K562 (cell line): ENCODE results near the gene ALOXE3. TPM values are rescaled to one million over a fixed set of nuclear protein-coding genes. Genes with fewer than 3 reads are reported as not detected.

Experiments used
- DDX20 ChIP-seq: fragments of 450-650 bp; IDR thresholded peaks from 2 replicates; pipeline ENCODE4 v1.6.1; 2016; ENCODE audit warnings: missing genetic modification characterization, low read depth, mild to moderate bottlenecking, missing compliant biosample characterization, moderate library complexity
- DLX4 ChIP-seq: fragments of 250-450 bp; sonication (Bioruptor Pico); IDR thresholded peaks from 2 replicates; pipeline ENCODE4 v1.6.1; 2021; ENCODE audit warnings: mild to moderate bottlenecking
- DNMT1 ChIP-seq: fragments of 450-650 bp; IDR thresholded peaks from 2 replicates; pipeline ENCODE4 v1.6.1; 2016; ENCODE audit warnings: antibody characterized with exemption, mild to moderate bottlenecking
- ETV1 ChIP-seq: fragments of 450-650 bp; conservative IDR thresholded peaks from 2 replicates; pipeline ENCODE4 v1.6.1; 2016; ENCODE audit warnings: missing genetic modification characterization, control low read depth, low read depth, missing compliant biosample characterization
- FUS ChIP-seq: fragments of 200-400 bp; formaldehyde crosslinking; optimal IDR thresholded peaks from 2 replicates; pipeline ENCODE3; 2017; ENCODE audit warnings: low read depth, low read length
- GTF2E2 ChIP-seq: fragments of 200-800 bp; sonication (Bioruptor generic); IDR thresholded peaks from 2 replicates; pipeline ENCODE4 v1.6.1; 2016; ENCODE audit warnings: missing genetic modification characterization, missing compliant biosample characterization
- GTF2F1 ChIP-seq: IDR thresholded peaks from 2 replicates; pipeline ENCODE4 v1.6.1; 2011; ENCODE audit warnings: low read depth, low read length, improper control_type of control experiment
- HBP1 ChIP-seq: fragments of 450-650 bp; formaldehyde crosslinking; IDR thresholded peaks from 2 replicates; pipeline ENCODE4 v1.4.0; 2022; ENCODE audit warnings: missing genetic modification characterization
- HES1 ChIP-seq: fragments of 450-650 bp; IDR thresholded peaks from 2 replicates; pipeline ENCODE4 v1.6.1; 2016; ENCODE audit warnings: low read depth, mild to moderate bottlenecking, moderate library complexity
- HMBOX1 ChIP-seq: sonication (generic); IDR thresholded peaks from 2 replicates; pipeline ENCODE4 v1.6.1; 2016
- NFXL1 ChIP-seq: fragments of 450-650 bp; formaldehyde crosslinking; IDR thresholded peaks from 2 replicates; pipeline ENCODE4 v1.4.0; 2021; ENCODE audit warnings: mild to moderate bottlenecking
- NR1H2 ChIP-seq: sonication (generic); formaldehyde crosslinking; IDR thresholded peaks from 2 replicates; pipeline ENCODE4 v1.4.0; 2020; ENCODE audit warnings: mild to moderate bottlenecking, missing genetic modification reagents
- PATZ1 ChIP-seq: fragments of 250-450 bp; sonication (Bioruptor Pico); IDR thresholded peaks from 2 replicates; pipeline ENCODE4 v1.5.0; 2020; ENCODE audit warnings: mild to moderate bottlenecking, borderline replicate concordance
- RFX1 ChIP-seq: fragments of 450-650 bp; IDR thresholded peaks from 2 replicates; pipeline ENCODE4 v1.6.1; 2016; ENCODE audit warnings: mild to moderate bottlenecking, moderate library complexity
- RNF219 ChIP-seq: fragments of 250-450 bp; sonication (Bioruptor Pico); IDR thresholded peaks from 2 replicates; pipeline ENCODE4 v1.5.0; 2022; ENCODE audit warnings: mild to moderate bottlenecking
- SMARCA5 ChIP-seq: fragments of 450-650 bp; IDR thresholded peaks from 2 replicates; pipeline ENCODE4 v1.6.1; 2016
- SMC3 ChIP-seq: conservative IDR thresholded peaks from 2 replicates; pipeline ENCODE4 v1.6.1; 2011; ENCODE audit warnings: low read depth, low read length, improper control_type of control experiment; ENCODE audit not compliant: insufficient read depth
- STAT5B ChIP-seq: fragments of 250-450 bp; sonication (Bioruptor Pico); IDR thresholded peaks from 2 replicates; pipeline ENCODE4 v1.8.0; 2021; ENCODE audit warnings: mild to moderate bottlenecking, inconsistent platforms
- XRCC3 ChIP-seq: fragments of 450-650 bp; IDR thresholded peaks from 2 replicates; pipeline ENCODE4 v1.6.1; 2017; ENCODE audit warnings: mild to moderate bottlenecking, moderate library complexity
- ZNF384 ChIP-seq: IDR thresholded peaks from 2 replicates; pipeline ENCODE4 v1.6.1; 2012; ENCODE audit warnings: low read depth, low read length, improper control_type of control experiment
- ZNF431 ChIP-seq: sonication (generic); formaldehyde crosslinking; IDR thresholded peaks from 2 replicates; pipeline ENCODE4 v1.8.0; 2022; ENCODE audit warnings: mild to moderate bottlenecking, missing genetic modification reagents
- polyA plus RNA-seq, 8 experiments: library from polyadenylated mRNA; depleted of rRNA in 4 of 8; stranded (reverse) in 5 of 8; unstranded in 3 of 8; fragments of >200 nt; fragmentation: Nextera tagmentation in 2 of 8; fragmentation: Illumina TruSeq in 1 of 8; extraction: Ambion mirVana in 2 of 8; extraction: Trizol in 1 of 8; gene quantifications; 2 replicates each; pipeline versions ENCODE4 v1.2.1 to v1.2.3, GENCODE V29; 2011 to 2014; ENCODE audit warnings: inconsistent platforms in 1 of 8, missing spikeins in 1 of 8
- total RNA-seq, 7 experiments: library from RNA; depleted of rRNA in 6 of 7; stranded (reverse); fragments of >200 nt in 6 of 7; fragmentation: Illumina TruSeq in 2 of 7; extraction: Trizol in 2 of 7; gene quantifications; 2 replicates each; pipeline versions ENCODE4 v1.2.1 to v1.2.3, GENCODE V29; 2011 to 2021; ENCODE audit warnings: low replicate concordance in 1 of 7

ALOXE3 gene
- total and polyA plus RNA-seq, 9 of the 15 experiments (the other 6 are each of a cell fraction or from before 2014, with no cell fraction given) = 0.04 TPM; not detected in 8

GRCh38 chr17:8120520-8121406 lies 2.4 kb upstream of the ALOXE3 start (continued):
- TF ChIP-seq DDX20 (tag) = no peak
- TF ChIP-seq DLX4 (CRISPR knock-in tag) = no peak
- no peak for TF ChIP-seq RNF219 (CRISPR knock-in tag)
- TF ChIP-seq ZNF384 = peak; percentile 4; the same call in 1 of the 2 replicates
- no peak for TF ChIP-seq NFXL1 (CRISPR knock-in tag)
- peak; percentile 24; the same call in 1 of the 2 replicates for TF ChIP-seq SMARCA5
- TF ChIP-seq GTF2E2 (tag) = no peak
- no peak for TF ChIP-seq HMBOX1
- no peak for TF ChIP-seq ZNF431 (CRISPR knock-in tag)
- no peak for TF ChIP-seq PATZ1
- no peak for TF ChIP-seq STAT5B (CRISPR knock-in tag)
- no peak for TF ChIP-seq RFX1
- no peak for TF ChIP-seq NR1H2 (CRISPR knock-in tag)
- TF ChIP-seq HBP1 (CRISPR knock-in tag) = 0 out of 2 replicates have a peak, but pooled peaks have one; percentile 36
- no peak for TF ChIP-seq SMC3
- TF ChIP-seq XRCC3 = no peak
- TF ChIP-seq ETV1 (tag) = peak; percentile 79
- no peak for TF ChIP-seq FUS
- TF ChIP-seq GTF2F1 = no peak
- TF ChIP-seq HES1 = no peak
- no peak for TF ChIP-seq DNMT1
